NT2/D1 (cell line): ENCODE results near the gene OLAH.

Source experiments
- SUZ12 ChIP-seq: IDR thresholded peaks from 2 replicates; pipeline ENCODE4 v1.6.1; 2011; ENCODE audit not compliant: insufficient read length, insufficient read depth; ENCODE audit errors: extremely low read depth
- ZNF274 ChIP-seq: IDR thresholded peaks from 2 replicates; pipeline ENCODE4 v1.6.1; 2011; ENCODE audit warnings: mild to moderate bottlenecking, low read depth, low read length

GRCh38 chr10:15046626-15047025, 2.9 kb downstream of the OLAH start:
- TF ChIP-seq SUZ12 (no peak), ZNF274 (no peak)
